Fibroblast of the conjunctiva (primary cell): Measurements from ENCODE around the gene HMOX1.
"Not testable (repeated sequence)": the region's sequence is repeated elsewhere in the genome, so short reads cannot be mapped to it uniquely, and the experiment has no call there.

Source experiments
- DNase-seq: peaks from one replicate; pipeline ENCODE4 v3.0.0-alpha.2; 2010; ENCODE audit warnings: low read depth

HMOX1 gene

GRCh38 chr22:35380013-35380412 lies 883 bp upstream of the HMOX1 start:
- no peak for DNase-seq

- no peak for DNase-seq
These were observed 621 bp downstream of the HMOX1 start for GRCh38 chr22:35381424-35382009.

GRCh38 chr22:35383679-35384071 lies 2.8 kb downstream of the HMOX1 start:
- DNase-seq, result no peak

- no peak for DNase-seq
These were observed 3.6 kb downstream of the HMOX1 start for GRCh38 chr22:35384527-35384926.

- DNase-seq, result no peak
These were observed 4.2 kb downstream of the HMOX1 start for GRCh38 chr22:35384975-35385588.

GRCh38 chr22:35386670-35387288 lies 5.9 kb downstream of the HMOX1 start:
- DNase-seq, result no peak

- DNase-seq, result no peak
These were observed 10.0 kb downstream of the HMOX1 start for GRCh38 chr22:35390933-35391332.

GRCh38 chr22:35392357-35392756 lies 11.5 kb downstream of the HMOX1 start:
- DNase-seq, result no peak

GRCh38 chr22:35393116-35394010 lies 12.5 kb downstream of the HMOX1 start:
- no peak for DNase-seq

GRCh38 chr22:35394011-35394312 lies 13.1 kb downstream of the HMOX1 start:
- no peak for DNase-seq

- no peak for DNase-seq
These were observed 14.1 kb downstream of the HMOX1 start for GRCh38 chr22:35394810-35395563.

GRCh38 chr22:35396622-35397021 lies 15.7 kb downstream of the HMOX1 start:
- DNase-seq, result not testable (repeated sequence)

GRCh38 chr22:35397095-35397904 lies 16.4 kb downstream of the HMOX1 start:
- no peak for DNase-seq

- DNase-seq, result no peak
These were observed 17.7 kb downstream of the HMOX1 start for GRCh38 chr22:35398591-35398973.

GRCh38 chr22:35399114-35399677 lies 18.3 kb downstream of the HMOX1 start:
- DNase-seq, result no peak

GRCh38 chr22:35399678-35400500 lies 19.0 kb downstream of the HMOX1 start, which contains the start of gene MCM5:
Gene MCM5, plus strand, starts transcription at chr22:35400140. Its CDS starts 299 bp downstream, at chr22:35400439.
- peak; percentile 94 for DNase-seq

GRCh38 chr22:35400501-35400790 lies 19.6 kb downstream of the HMOX1 start:
- DNase-seq, result no peak

- DNase-seq, result no peak
These were observed 21.0 kb downstream of the HMOX1 start for GRCh38 chr22:35401863-35402262.

- DNase-seq, result no peak
These were observed 22.5 kb downstream of the HMOX1 start for GRCh38 chr22:35403356-35403755.

GRCh38 chr22:35404176-35404575 lies 23.3 kb downstream of the HMOX1 start:
- DNase-seq, result no peak
